PC-9 (cell line): ENCODE data around the gene THOC6. TPM values are rescaled to one million over a fixed set of nuclear protein-coding genes. Genes with fewer than 3 reads are reported as not detected.

ENCODE experiments used
- BruUV-seq: library from RNA; stranded (reverse); fragments of 400-500 nt; replicated peaks from 2 replicates; lab custom pipeline; 2021; lab: Mats Ljungman, UMichigan
- CTCF ChIA-PET: fragments of 300-600 bp; sonication (Branson Sonifier 250); formaldehyde crosslinking; loops from one replicate; lab custom pipeline; 2022; ENCODE audit warnings: antibody characterized with exemption; lab: Charles Lee
- POLR2A ChIA-PET: fragments of 300-600 bp; sonication (Branson Sonifier 250); formaldehyde crosslinking; loops from one replicate; lab custom pipeline; 2022; ENCODE audit warnings: antibody characterized with exemption; ENCODE audit not compliant: unreplicated experiment; lab: Charles Lee
- DNase-seq, 2 experiments: peaks; one replicate each; pipeline versions ENCODE4 v3.0.0 to v3.0.0-alpha.2; 2015 to 2022; ENCODE audit warnings: mixed read lengths in 1 of 2
- H2AFZ ChIP-seq: fragments of 200-600 bp; sonication (generic); 2 replicates; pipeline ENCODE4 v1.8.1; 2017; ENCODE audit warnings: antibody characterized with exemption
- H3F3A ChIP-seq: fragments of 200-600 bp; sonication (generic); 2 replicates; pipeline ENCODE4 v1.8.1; 2017; ENCODE audit warnings: antibody characterized with exemption, mild to moderate bottlenecking, low read depth; ENCODE audit not compliant: insufficient read depth
- H3K27ac ChIP-seq: fragments of 200-600 bp; sonication (generic); 2 replicates; pipeline ENCODE4 v1.6.1; 2016; ENCODE audit warnings: mixed run types
- H3K27me3 ChIP-seq: fragments of 200-600 bp; sonication (generic); 2 replicates; pipeline ENCODE4 v1.6.1; 2016; ENCODE audit warnings: low read depth, mixed run types; ENCODE audit not compliant: insufficient read depth
- H3K36me3 ChIP-seq: fragments of 200-600 bp; sonication (generic); 2 replicates; pipeline ENCODE4 v1.6.1; 2016; ENCODE audit warnings: low read depth, mixed run types
- H3K4me1 ChIP-seq: fragments of 200-600 bp; sonication (generic); replicated peaks from 2 replicates; pipeline ENCODE4 v1.6.1; 2016; ENCODE audit warnings: mixed run types; ENCODE audit not compliant: insufficient read depth
- H3K4me2 ChIP-seq: fragments of 200-600 bp; sonication (generic); 2 replicates; pipeline ENCODE4 v1.6.1; 2017; ENCODE audit warnings: mixed run types
- H3K4me3 ChIP-seq: fragments of 200-600 bp; sonication (generic); 2 replicates; pipeline ENCODE4 v1.6.1; 2016; ENCODE audit warnings: mixed run types
- H3K79me2 ChIP-seq: fragments of 200-600 bp; sonication (generic); 2 replicates; pipeline ENCODE4 v1.6.1; 2017; ENCODE audit warnings: low read depth, mixed run types
- H3K9me2 ChIP-seq: fragments of 200-600 bp; sonication (generic); 2 replicates; pipeline ENCODE4 v1.8.1; 2017; ENCODE audit warnings: mild to moderate bottlenecking; ENCODE audit not compliant: insufficient read depth
- H3K9me3 ChIP-seq: fragments of 200-600 bp; sonication (generic); 2 replicates; pipeline ENCODE4 v1.8.1; 2016; ENCODE audit warnings: low read depth; ENCODE audit not compliant: insufficient read depth
- H4K20me1 ChIP-seq: fragments of 200-600 bp; sonication (generic); 2 replicates; pipeline ENCODE4 v1.8.1; 2017; ENCODE audit not compliant: insufficient read depth
- EZH2 ChIP-seq: fragments of 200-600 bp; sonication (generic); IDR thresholded peaks from 2 replicates; pipeline ENCODE4 v1.8.0; 2017; ENCODE audit warnings: antibody characterized with exemption, low read depth
- intact Hi-C: fragments of 100-400 bp; cut with micrococcal nuclease; formaldehyde crosslinking; loops from one replicate; pipeline ENCODE4 v1.10.0; 2022; ENCODE audit not compliant: unreplicated experiment
- total RNA-seq: library from RNA; stranded (reverse); gene quantifications from 2 replicates; pipeline ENCODE4 v1.2.3, GENCODE V29; 2021
- TF ChIP-seq, protein P1 (sequence below): fragments of 200-600 bp; sonication (generic); conservative IDR thresholded peaks from 2 replicates; pipeline ENCODE4 v1.6.1; 2017; ENCODE audit warnings: mixed run types, antibody characterized with exemption, mild to moderate bottlenecking, moderate library complexity

The THOC6 gene
- total RNA-seq, 1 experiment from 2014 or later = 69.9 TPM

GRCh38 chr16:3056336-3057180, 32.7 kb downstream of the THOC6 start:
- CTCF ChIA-PET = interaction anchor here (0.6 to 1.7 kb wide), 2 partner anchors 24 to 77 kb away, joined by 3 to 6 read pairs; no protein-coding TSS in a partner anchor
- intact Hi-C loops = loop anchor here (5.0 kb wide), 1 partner anchor 111 kb away; no protein-coding TSS in a partner anchor
- POLR2A ChIA-PET = interaction anchor here (0.6 kb wide), 1 partner anchor 108 kb away, joined by 5 read pairs; no protein-coding TSS in a partner anchor

DNA sequence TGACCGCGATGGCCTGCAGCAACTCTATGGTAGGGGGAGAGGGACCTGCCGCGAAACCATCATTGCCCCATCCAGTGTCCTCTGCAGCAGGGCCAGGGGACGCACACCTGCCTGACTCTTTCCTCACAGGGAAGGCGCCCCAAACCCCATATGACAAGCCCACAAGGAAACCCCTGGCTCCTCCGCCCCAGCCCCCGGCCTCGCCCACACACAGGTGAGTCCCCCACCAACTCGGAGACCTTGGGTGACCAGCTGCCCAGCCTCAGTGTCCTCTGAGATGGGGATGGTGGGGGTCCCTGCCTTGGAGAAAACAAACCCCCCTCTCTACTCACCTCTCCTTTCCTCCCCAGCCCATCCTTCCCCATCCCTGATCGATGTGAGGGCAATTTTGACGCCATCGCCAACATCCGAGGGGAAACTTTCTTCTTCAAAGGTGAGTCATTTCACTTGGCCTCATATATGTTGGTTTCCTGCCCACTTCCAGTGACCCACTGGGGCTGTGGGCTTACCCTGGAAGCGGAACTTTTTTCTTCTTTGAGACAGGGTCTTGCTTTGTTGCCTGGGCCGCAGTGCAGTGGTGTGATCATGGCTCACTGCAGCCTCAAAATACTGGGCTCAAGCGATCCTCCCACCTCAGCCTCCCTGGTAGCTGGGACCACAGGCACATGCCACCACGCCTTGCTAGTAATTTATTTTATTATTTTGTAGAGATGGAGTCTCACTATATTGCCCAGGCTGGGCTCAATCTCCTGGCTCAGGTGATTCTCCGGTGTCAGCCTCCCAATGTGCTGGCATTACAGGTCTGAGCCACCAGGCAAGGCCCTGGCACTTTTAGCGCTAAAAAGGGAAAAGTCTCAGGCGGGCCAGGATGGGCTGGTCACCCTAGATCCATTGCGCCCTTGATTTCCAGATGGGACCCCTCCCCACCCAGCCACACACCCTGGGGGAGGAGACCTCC, 33.6 kb downstream of the THOC6 start:
- Histone ChIP-seq H3K27me3 (no peaks in the 10 kb centered on the region), H3K36me3 (no peaks in the 10 kb centered on the region), H3K27ac (no peak overlapping the region), H3K9me3 (no peaks in the 10 kb centered on the region), H4K20me1 (no peaks in the 10 kb centered on the region), H3K4me3 (no peak overlapping the region), H2AFZ (no peak overlapping the region), H3K4me1 (peaks cover 10% of the 10 kb centered on the region; the same call in 1 of the 2 replicates), H3K79me2 (no peaks in the 10 kb centered on the region), H3K4me2 (peak overlapping the region; percentile 82), H3F3A (peaks cover 8% of the 10 kb centered on the region; the same call in 1 of the 2 replicates), H3K9me2 (no peaks in the 10 kb centered on the region)
- ChIA-PET CTCF (interaction anchor here (0.7 to 1.2 kb wide), 3 partner anchors 30 to 69 kb away, joined by 3 read pairs; no protein-coding TSS in a partner anchor), POLR2A (interaction anchor here (0.7 to 0.8 kb wide), 2 partner anchors 30 to 131 kb away, joined by 6 to 7 read pairs; partner anchors contain the start of gene OR1F1)
- DNase-seq = no peak
- intact Hi-C loops = loop anchor here (1.0 to 5.0 kb wide), 3 partner anchors 21 to 110 kb away; partner anchors contain the start of gene BICDL2
- TSS peak; percentile 22 for BruUV-seq
- TF ChIP-seq, protein P1, sequence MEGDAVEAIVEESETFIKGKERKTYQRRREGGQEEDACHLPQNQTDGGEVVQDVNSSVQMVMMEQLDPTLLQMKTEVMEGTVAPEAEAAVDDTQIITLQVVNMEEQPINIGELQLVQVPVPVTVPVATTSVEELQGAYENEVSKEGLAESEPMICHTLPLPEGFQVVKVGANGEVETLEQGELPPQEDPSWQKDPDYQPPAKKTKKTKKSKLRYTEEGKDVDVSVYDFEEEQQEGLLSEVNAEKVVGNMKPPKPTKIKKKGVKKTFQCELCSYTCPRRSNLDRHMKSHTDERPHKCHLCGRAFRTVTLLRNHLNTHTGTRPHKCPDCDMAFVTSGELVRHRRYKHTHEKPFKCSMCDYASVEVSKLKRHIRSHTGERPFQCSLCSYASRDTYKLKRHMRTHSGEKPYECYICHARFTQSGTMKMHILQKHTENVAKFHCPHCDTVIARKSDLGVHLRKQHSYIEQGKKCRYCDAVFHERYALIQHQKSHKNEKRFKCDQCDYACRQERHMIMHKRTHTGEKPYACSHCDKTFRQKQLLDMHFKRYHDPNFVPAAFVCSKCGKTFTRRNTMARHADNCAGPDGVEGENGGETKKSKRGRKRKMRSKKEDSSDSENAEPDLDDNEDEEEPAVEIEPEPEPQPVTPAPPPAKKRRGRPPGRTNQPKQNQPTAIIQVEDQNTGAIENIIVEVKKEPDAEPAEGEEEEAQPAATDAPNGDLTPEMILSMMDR = no peak
- no peak for TF ChIP-seq EZH2

More at GRCh38 chr16:3056336-3057180, 32.7 kb downstream of the THOC6 start:
- no peak overlapping the region for H3K27ac ChIP-seq
- no peaks in the 10 kb centered on the region for H3K9me2 ChIP-seq
- no peak overlapping the region for H3K4me3 ChIP-seq
- DNase-seq = no peak
- no peak overlapping the region for H3K4me2 ChIP-seq
- TF ChIP-seq, protein P1 = no peak
- TF ChIP-seq EZH2 = no peak
- H3K27me3 ChIP-seq = no peaks in the 10 kb centered on the region
- H3K79me2 ChIP-seq = no peaks in the 10 kb centered on the region
- H3K9me3 ChIP-seq = no peaks in the 10 kb centered on the region
- peaks cover 10% of the 10 kb centered on the region; the same call in 1 of the 2 replicates for H3K4me1 ChIP-seq
- BruUV-seq = no TSS peak
- H2AFZ ChIP-seq = no peak overlapping the region
- peaks cover 8% of the 10 kb centered on the region; the same call in 1 of the 2 replicates for H3F3A ChIP-seq
- H3K36me3 ChIP-seq = no peaks in the 10 kb centered on the region
- no peaks in the 10 kb centered on the region for H4K20me1 ChIP-seq
